Kidney epithelial cell (primary cell): Measurements from ENCODE around the gene OMP. TPM values are rescaled to one million over a fixed set of nuclear protein-coding genes. Genes with fewer than 3 reads are reported as not detected.

Experiments used
- DNase-seq: peaks from one replicate; pipeline ENCODE4 v3.0.0-alpha.2; 2010; ENCODE audit warnings: low read depth
- H3K27me3 ChIP-seq: 2 replicates; pipeline ENCODE4 v1.6.0; 2011; ENCODE audit warnings: low read length; ENCODE audit not compliant: control insufficient read depth, insufficient read depth
- H3K36me3 ChIP-seq: 2 replicates; pipeline ENCODE4 v1.5.1; 2011; ENCODE audit warnings: low read length; ENCODE audit not compliant: control insufficient read depth, insufficient read depth
- H3K4me3 ChIP-seq: 2 replicates; pipeline ENCODE4 v1.5.1; 2011; ENCODE audit warnings: low read depth, mild to moderate bottlenecking, control low read depth, low read length
- CTCF ChIP-seq: IDR thresholded peaks from 2 replicates; pipeline ENCODE4 v1.5.1; 2011; ENCODE audit warnings: mild to moderate bottlenecking, moderate library complexity, low read length, control low read depth, inconsistent platforms; ENCODE audit not compliant: insufficient read depth, poor library complexity, severe bottlenecking
- total RNA-seq: library from RNA; depleted of rRNA; stranded (reverse); fragments of >200 nt; gene quantifications from 2 replicates; pipeline ENCODE4 v1.2.3, GENCODE V29; 2015

Gene OMP
- total RNA-seq, 1 donor from 2014 or later, result not detected

GRCh38 chr11:77129842-77130756, 27.5 kb downstream of the OMP start:
- Histone ChIP-seq H3K27me3 (peaks cover 2% of the 10 kb centered on the region), H3K4me3 (no peak overlapping the region), H3K36me3 (no peaks in the 10 kb centered on the region)
- TF ChIP-seq CTCF, result no peak
- no peak for DNase-seq

GRCh38 chr11:77130763-77131513, 28.3 kb downstream of the OMP start:
- Histone ChIP-seq H3K4me3 (no peak overlapping the region), H3K27me3 (peaks cover 2% of the 10 kb centered on the region), H3K36me3 (no peaks in the 10 kb centered on the region)
- DNase-seq, result no peak
- no peak for TF ChIP-seq CTCF

GRCh38 chr11:77131560-77131959, 28.9 kb downstream of the OMP start:
- Histone ChIP-seq H3K4me3 (no peak overlapping the region), H3K27me3 (peaks cover 6% of the 10 kb centered on the region), H3K36me3 (no peaks in the 10 kb centered on the region)
- TF ChIP-seq CTCF, result no peak
- DNase-seq, result no peak

- peaks cover 25% of the 10 kb centered on the region for H3K27me3 ChIP-seq
- no peak overlapping the region for H3K4me3 ChIP-seq
- TF ChIP-seq CTCF, result no peak
- H3K36me3 ChIP-seq, result no peaks in the 10 kb centered on the region
- DNase-seq, result no peak
Measured at GRCh38 chr11:77135069-77135468, 32.4 kb downstream of the OMP start.

GRCh38 chr11:77136074-77136473, 33.4 kb downstream of the OMP start:
- DNase-seq, result no peak
- Histone ChIP-seq H3K4me3 (no peak overlapping the region), H3K36me3 (no peaks in the 10 kb centered on the region), H3K27me3 (peaks cover 25% of the 10 kb centered on the region)
- no peak for TF ChIP-seq CTCF
